Measurements from ENCODE around the gene INKA2. TPM values are rescaled to one million over a fixed set of nuclear protein-coding genes. Genes with fewer than 3 reads are reported as not detected.

INKA2 gene
- polyA plus RNA-seq (ENCODE audit: insufficient read length), result 2.2 TPM
- long read RNA-seq, donor 1, partial matches to known transcripts, result 65 of 97 reads
- long read RNA-seq, donor 1, other reads (novel, unspliced or antisense), result 32 of 97 reads
- long read RNA-seq, donor 2, full-length matches to known transcripts, result 1 of 1 reads
- long read RNA-seq, donor 2, partial matches to known transcripts, result 0 of 1 reads
- long read RNA-seq, donor 2, other reads (novel, unspliced or antisense), result 0 of 1 reads
- long read RNA-seq, donor 3, result 0 reads
- long read RNA-seq, donor 4, result 0 reads
- long read RNA-seq, donor 5, full-length matches to known transcripts, result 2 of 2 reads
- long read RNA-seq, donor 5, partial matches to known transcripts, result 0 of 2 reads
- long read RNA-seq, donor 5, other reads (novel, unspliced or antisense), result 0 of 2 reads
- long read RNA-seq, donor 6, full-length matches to known transcripts, result 2 of 2 reads
- long read RNA-seq, donor 6, partial matches to known transcripts, result 0 of 2 reads
- long read RNA-seq, donor 6, other reads (novel, unspliced or antisense), result 0 of 2 reads
- long read RNA-seq, donor 7, result 0 reads
- long read RNA-seq, donor 8, partial matches to known transcripts, result 27 of 45 reads
- long read RNA-seq, donor 8, other reads (novel, unspliced or antisense), result 18 of 45 reads

DNA sequence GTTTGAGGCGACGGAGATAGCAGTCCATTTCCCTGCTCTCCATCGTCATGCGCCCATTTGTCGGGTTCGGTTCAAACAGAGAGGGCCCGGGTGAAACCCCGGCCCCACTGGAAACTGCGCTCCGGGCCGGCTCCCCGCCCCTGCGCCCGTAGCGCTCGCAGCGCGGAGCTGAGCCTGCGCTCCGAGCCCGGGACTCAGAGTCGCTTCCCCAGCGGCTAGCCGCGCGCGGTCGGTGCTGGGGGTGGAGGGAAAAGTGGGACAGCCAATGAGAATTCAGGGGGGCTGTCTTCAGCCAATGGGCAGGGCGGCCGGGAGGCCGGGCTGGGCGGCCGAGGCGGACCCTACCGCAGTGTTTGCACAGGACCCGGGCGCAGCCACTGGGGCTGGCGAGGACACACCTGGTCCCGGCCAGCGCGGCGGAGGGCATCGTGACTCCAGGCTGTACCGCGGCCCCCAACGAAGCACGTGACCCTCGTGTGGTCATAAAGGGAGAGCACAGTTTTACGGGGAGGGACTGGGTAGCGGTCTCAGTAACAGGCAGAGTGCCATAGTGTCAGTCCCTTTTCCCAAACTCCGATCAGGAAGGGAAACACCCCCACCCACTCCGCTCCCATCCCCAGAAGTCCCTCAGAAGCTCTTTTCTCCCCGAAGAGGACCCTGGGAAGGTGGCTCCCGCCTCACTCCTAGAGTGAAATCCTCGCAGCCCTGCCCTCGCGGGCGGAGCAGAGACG lies at the start of gene INKA2:
Gene INKA2 (minus strand): TSS at position 202 of the 731 bp plus-strand sequence. CDS start 153 bp downstream, at position 49.
- DNase-seq, result peak; percentile 74

DNA sequence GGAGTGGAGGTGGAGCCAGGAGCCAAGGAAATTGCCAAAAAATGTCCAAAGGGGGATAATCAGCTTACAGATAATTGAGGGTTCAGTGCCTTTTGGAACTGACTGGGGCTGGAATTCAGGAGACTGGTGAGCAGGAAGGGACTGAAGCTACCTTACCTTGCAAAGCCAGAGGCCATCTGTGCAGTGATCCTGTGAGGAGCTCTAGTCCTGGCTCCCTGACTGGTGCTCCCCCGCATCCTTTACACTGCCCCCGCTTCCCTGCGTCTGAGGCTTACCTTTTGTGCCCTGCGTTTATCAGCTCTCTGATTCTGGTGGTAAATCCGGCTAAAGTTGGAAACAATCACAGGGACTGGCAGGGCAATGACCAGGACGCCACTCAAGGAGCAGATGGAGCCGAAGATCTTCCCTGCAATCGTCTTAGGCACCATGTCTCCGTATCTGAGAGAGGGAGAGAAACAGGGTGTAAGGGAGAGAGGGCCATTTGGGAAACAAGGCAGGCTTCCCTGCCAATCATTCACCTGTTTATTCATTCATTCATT lies 47.5 kb upstream of the INKA2 start:
- DNase-seq, result no peak

DNA sequence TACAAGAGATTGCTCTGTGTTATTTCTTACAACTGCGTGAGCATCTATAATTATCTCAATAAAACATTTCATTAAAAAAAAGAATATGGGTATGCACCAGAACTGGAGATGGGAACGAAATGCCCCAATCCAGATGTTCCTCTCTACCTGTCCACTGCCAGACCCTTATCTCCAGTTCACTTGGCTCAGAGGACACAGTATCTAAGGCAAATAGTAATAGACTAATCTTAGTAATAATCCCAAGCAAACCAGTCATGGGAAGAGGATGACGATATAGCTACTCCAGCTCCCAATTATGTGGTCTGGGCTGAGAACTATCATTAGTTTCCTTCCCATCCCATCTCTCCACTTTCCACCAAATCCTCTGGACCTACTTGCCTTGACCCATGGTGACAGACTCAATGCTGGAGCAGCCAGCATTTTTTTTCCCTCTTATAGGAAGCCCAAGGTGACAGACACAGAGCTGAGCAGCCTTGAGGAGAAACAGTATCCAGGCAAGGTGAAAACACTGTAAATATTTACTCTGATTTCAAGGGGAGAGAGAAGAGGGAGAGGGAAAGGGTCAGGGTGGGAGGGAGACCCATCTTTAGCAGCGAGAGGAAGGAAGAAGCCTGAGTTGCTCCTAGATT lies 45.2 kb upstream of the INKA2 start:
- DNase-seq, result no peak

DNA sequence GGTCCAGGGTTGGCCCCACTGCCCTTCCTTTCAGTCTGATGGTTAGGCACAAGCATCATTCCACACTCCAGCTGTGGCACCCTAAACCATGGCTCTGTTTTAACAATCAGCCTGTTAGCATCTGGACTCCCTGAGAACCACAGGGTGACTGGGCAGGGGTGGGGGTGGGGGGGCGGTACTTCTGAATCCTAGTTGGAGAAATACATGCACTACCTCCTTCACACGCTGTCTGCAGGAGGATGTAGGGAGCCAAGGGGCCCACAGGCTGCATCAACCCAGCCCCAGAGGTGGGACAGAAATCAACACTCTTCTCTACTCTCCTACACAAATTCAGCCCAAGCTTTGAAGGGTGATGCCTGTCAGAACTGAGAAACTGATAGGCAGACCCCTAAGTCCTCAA lies 40.4 kb upstream of the INKA2 start:
- no peak for DNase-seq

DNA sequence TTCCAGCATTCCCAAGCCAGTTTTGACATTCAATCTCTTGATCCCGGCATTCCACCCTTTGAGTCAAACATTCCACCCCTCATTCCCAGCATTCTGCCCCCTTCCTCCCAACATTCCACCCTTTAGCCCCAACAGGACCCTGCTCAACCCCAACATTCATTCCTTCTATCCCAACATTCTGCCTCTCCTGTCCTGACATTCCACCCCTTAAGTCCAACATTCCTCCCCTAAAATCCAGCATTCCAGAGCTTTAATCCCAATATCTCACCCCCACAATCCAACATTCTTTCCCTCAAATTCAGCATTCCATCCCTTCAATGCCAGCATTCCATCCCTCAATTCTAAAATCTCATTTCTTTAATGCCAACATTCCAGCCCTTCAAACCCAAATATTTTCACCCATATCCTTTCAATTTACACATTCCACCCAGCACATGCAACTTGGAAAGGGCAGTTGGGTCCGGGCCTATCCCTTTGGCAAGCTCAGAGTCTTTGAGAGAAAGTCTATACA lies 39.4 kb upstream of the INKA2 start:
- DNase-seq, result no peak

DNA sequence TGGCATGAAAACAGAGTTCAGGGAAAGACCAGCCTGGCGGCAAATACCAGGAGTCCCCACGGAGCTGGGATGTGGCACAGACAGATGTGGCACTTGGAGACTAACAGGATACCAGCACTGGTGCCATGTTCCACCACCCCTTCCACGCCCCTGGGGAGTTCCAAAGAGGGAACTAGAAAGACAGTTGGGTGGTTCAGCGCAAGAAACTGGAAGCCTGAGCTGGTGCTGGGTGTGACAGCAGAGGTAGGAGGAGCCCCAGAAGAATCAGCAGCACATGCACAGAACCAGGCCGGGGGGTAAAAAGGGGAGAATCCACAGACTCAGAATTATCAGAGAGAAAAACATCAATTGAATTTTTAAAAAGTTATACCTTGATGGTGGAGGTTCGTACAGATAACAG lies 38.9 kb upstream of the INKA2 start:
- DNase-seq, result no peak

DNA sequence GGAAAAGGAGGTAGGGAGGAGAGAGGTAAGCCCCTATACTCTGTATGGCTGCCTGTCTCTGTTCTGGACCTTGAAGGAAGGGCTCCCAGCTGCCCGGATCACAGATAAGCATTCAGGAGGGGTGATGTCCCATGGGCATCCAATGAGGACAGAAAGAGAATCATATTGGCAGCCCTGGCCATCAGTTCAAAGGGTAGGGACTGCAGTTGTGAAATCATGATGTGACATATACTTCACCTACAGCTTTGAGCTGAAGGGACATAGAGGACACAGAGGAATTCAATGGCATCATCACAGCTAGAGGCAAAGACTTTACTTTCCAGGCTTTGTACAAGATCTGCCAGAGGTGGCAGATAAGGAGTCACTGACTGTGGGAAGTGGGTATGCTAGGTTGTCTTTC lies 38.1 kb upstream of the INKA2 start:
- DNase-seq, result no peak

DNA sequence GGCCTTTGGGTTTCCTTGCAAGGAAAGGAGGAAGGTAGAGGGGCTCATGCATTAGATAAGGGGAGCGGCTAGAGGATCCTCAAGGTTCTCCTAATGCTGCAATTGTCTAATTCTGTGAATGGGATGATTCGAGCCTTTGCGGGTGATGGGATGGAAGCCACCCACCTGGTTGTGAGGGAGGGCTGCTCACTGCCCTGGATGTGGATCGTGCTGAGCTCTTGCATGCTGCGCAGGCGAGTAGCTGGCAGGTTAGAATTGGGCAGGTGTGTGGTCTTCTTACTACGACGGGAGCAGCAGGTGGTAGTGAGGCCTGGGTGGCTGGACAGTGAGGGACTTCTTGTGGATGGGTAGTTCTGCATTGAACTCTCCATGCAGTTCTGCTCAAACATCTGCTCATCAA lies 37.7 kb upstream of the INKA2 start:
- no peak for DNase-seq

DNA sequence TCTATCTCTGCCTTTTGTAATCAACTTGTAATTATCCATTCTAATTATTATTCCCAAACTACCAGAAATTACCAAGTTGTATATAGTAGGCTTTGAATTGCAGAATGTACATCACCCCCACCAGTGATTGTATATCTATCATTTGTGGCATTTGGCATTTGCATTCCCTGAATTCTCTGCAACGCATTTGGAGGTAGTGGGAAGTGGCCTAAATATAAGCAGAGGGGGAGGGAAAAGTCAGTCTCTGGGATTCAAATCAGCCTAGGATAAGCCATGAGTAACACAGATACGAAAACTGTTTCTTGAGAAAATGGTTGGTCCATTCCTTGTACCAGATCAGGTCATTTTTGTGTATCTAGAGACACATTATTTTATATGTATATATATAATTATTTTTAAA lies 37.2 kb upstream of the INKA2 start:
- no peak for DNase-seq

DNA sequence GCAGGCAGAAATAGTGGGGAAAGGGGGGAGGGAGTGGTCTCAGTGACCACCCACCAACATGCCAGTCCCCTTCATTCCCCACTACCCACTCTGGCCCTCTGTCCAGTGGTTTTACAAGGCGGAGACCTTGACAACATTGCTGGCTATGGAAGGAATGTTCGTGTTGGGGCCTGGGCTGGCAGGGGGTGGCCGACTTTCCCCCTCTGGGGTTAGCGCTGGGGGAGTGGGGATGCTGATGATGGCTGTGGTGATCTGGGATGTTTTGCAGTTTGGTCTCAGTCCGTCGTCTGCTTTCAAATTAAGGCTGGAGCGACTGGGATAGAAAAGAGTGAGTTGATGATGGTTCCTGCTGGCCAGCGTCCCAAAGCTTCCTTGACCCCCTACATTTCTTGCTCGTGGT lies 36.8 kb upstream of the INKA2 start:
- no peak for DNase-seq

DNA sequence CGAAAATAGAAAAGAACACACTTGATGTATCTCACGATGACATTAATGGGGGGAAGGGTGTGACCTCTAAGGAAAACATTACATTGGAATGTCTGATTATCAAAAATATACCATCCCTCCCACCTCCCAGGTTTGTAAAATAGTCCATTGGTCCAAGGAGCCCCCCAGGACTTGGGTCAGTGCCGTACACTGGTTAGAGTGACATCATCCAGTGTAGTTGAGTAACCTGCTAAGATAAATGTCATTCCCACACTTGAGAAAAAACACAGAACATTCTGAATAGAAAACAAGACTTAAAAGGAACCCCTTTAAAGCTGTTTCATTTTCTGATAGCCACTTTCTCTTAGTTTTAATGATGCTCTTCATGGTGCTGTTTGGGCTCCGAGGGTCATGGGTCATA lies 31.7 kb upstream of the INKA2 start:
- DNase-seq, result no peak

DNA sequence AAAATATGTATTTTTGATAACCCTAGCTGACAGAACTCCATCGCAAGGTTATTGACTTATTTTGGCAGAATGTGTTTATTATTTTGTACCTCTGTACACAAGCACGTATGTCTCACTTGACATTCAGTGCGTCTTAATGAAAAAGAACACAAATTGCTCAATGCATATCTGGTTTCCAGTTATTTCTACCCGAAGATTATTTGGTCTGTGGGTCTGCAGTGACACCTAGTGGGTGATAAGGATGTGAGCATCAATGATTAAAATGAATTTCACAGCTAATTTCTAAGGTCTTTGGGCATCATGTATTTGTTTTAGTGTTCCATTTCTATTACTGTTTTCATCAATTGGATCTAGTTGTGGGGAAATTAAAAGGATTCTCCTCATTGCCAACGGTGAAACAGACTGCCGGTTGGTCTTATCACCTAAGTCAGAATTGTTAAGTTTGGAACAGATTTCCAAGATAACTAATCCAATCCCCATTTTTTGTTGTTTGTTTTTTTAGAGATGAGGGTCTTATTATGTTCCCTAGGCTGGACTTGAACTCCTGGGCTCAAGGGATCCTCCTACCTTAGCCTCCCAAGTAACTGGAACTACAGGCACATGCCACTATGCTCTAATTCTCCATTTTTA lies 30.4 kb upstream of the INKA2 start:
- DNase-seq, result peak; percentile 66

DNA sequence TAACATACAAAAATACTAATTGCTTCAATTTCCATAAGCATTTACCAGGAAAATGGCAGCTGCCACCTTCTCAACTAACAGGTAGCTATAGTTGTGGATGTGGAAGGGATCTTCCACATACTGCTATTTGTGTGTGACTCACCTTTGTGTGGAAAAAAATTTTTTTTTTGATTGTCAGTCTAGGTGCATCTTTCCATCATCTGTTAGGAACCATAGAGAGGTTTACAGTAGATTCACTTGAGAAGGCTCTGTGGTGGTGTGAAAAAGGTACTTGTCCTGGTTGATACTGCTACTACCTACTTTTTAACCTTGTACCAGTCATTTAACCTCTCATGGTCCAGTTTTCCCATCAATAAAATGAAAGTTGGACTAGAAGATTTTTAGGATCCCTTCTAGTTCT lies 29.4 kb upstream of the INKA2 start:
- DNase-seq, result no peak

DNA sequence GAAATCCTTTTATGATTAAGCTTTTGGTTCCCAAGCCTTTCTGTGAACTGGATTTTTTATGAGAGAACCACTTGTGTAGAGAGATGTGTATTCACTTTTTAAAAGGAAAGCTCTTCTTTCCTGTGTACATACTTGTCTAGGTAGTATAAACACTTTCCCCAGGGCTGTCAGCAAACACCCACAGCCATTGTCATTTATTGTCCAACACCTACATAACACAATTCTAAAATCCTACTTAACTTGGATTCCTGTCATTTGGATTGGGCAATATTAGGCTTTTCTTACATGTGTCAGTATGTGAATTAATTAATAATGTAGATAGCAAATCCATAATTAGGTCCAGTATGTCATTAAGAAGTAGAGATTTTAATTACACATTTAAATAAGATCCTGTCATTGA lies 28.8 kb upstream of the INKA2 start:
- DNase-seq, result no peak

DNA sequence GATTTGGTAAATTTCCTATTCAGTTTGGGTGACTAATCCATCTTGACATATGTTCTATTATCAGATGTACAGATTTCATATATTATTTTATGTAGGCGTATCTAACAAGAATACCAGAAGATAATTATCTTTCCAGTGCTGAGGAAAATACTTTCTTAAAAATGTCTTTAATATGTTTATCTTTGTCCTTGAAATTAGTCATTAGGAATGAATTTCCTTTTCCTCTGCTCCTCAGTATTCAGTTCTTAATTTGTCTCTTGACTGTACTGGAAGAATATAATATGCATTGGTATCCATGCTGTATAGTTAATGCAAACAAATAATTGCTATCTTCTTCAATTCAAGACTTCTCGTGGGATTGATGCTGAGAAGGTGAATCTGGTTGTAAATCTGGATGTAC lies 23.1 kb upstream of the INKA2 start:
- DNase-seq, result no peak

DNA sequence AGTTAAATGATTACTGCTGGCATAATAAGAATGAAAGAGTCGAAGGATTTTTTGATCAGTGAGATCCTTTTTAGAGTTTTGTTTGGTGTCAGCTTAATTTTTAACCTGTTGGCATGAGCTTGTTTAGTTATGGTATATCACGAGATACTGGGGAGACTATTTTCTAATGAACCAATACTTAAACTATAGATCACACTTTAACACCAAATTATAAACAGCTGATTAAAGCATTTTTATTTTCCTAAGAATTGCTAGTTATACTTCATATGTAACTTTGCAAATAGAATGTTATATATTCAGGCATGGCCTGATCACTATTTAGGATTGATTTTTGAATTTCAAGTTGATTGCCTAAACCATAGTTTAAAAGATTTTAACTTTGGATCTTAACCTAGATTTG lies 22.5 kb upstream of the INKA2 start:
- no peak for DNase-seq

DNA sequence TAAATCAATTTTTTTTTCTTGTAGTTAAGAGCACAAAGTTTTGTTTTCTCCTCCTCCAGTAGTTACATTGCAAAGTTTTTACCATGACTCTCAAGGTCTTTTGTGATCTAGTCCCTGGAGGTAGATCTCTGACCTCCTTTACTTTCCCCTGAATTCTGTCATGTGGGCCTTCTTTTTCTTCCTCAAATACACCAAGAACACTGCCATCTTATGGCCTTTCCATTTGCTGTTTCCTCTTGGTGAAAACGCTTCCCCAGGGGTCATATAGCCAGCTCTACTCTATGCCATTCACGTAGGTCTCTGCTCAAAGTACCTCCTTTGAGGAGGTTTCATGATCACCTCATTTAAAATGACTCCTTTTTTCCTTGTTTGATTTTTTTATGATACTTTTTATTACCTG lies 19.2 kb upstream of the INKA2 start:
- no peak for DNase-seq

DNA sequence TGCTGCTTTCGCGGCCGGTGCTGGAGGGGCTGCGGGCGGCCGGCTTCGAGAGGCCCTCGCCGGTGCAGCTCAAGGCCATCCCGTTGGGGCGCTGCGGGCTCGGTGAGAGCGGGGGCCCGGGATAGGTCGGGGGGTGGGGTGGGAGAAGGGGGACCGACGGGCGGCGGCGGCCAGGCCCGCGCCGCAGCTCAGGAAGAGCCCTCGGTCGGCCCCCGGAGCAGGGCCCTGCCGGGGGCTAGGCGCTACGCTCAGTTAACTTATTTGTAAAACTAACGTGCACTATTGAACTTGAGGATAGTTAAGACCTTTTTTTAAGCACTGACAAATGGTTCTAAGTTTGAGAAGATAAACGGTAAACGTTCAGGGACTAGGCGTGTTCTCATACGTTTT lies 16.9 kb upstream of the INKA2 start:
- DNase-seq, result no peak

DNA sequence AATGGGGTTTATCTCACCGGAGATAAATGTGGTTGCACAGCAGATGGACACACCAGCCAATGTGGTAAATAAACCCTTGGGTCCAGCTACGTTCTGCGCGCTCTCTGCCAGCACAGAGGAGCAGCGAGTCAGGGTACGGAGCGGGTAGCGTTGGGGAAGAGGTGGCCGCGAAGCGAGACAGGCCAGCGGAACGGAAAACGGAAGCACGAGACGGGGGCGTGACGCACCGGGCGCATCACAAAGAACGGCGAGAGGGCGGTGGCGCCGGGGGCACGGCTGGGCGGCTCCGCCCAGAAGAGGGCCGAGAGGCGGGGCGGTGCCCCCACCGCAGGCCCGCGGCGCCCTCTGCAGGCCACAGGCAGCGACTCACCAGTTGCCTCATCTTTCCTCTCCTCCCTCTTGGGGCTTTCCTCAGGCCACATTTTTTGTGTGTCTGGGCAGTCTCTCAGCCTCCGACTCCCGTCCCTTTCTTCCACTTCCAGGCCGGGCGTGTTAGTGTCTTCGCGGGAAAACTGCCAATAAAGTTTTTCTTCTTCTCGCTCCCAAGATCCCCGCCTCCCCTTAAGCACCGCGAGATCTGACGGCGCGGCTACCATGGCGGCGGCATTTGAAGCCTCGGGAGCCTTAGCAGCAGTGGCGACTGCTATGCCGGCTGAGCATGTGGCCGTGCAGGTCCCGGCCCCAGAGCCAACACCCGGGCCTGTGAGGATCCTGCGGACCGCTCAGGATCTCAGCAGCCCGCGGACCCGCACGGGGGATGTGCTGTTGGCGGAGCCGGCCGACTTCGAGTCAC lies 16.3 kb upstream of the INKA2 start, which contains the start of gene DDX20:
Gene DDX20 (plus strand): TSS at position 571 of the 793 bp plus-strand sequence. CDS start 24 bp downstream, at position 595.
- DNase-seq, result peak; percentile 97

DNA sequence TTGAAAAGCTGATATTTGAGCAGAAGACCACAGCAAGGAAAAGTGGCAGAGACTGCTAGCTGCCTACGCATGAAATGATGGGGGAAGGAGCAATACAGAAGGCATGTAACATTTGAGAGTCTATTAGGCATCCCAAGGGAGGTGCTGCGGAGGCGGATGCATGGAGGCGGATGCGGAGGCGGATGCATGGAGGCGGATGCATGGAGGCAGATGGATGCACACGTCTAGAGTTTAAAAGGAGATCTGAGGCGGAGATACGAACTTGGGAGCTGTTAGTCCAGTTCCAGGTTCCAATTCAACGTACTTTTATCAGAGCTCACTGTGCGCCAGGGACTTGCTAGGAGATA lies 15.8 kb upstream of the INKA2 start:
- peak; percentile 75 for DNase-seq

Measured in left kidney (tissue), 8 donors.